A549 (cell line): ENCODE results near the gene MAP3K5. TPM values are rescaled to one million over a fixed set of nuclear protein-coding genes. Genes with fewer than 3 reads are reported as not detected.

ENCODE experiments used
- ATAC-seq, 2 experiments: fragments of 200-7000 bp in 1 of 2; fragments of >200 bp in 1 of 2; cut with Nextera tagmentation in 1 of 2; cut with Tn5 transposase in 1 of 2; 3 replicates each; pipeline versions ENCODE4 v1.8.0 to v1.9.1; 2018 to 2020; ENCODE audit warnings: mild to moderate bottlenecking in 1 of 2, moderate library complexity in 1 of 2
- CTCF ChIA-PET: fragments of 300-600 bp; sonication (Branson Sonifier 250); formaldehyde crosslinking; extraction: SDS; loops from one replicate; lab custom pipeline; 2021; ENCODE audit warnings: antibody characterized with exemption, inconsistent platforms; lab: Yijun Ruan, JAX
- POLR2A ChIA-PET: fragments of 350-600 bp; formaldehyde crosslinking; extraction: SDS; loops from one replicate; lab custom pipeline; 2021; ENCODE audit warnings: antibody characterized with exemption, inconsistent platforms; lab: Yijun Ruan, JAX
- DNase-seq, 2 experiments: peaks; one replicate each; pipeline versions ENCODE4 v3.0.0 to v3.0.0-alpha.2; 2011 to 2016; ENCODE audit warnings: low read depth in 1 of 2, low spot score in 1 of 2
- FAIRE-seq: peaks from 2 replicates; lab custom pipeline; 2011; peaks lifted over from hg19 to GRCh38; lab: Jason Lieb, UNC
- H3K27ac ChIP-seq, 2 experiments: fragments of >200 bp; sonication (Bioruptor Twin); formaldehyde crosslinking; 3 replicates each; pipeline ENCODE4 v1.5.1; 2016 to 2017
- H3K4me1 ChIP-seq: fragments of >200 bp; sonication (Bioruptor Twin); formaldehyde crosslinking; 3 replicates; pipeline ENCODE4 v1.6.1; 2016
- H3K4me2 ChIP-seq: fragments of >200 bp; sonication (Bioruptor Twin); formaldehyde crosslinking; 3 replicates; pipeline ENCODE4 v1.6.1; 2016
- H3K4me3 ChIP-seq: fragments of >200 bp; sonication (Bioruptor Twin); formaldehyde crosslinking; 3 replicates; pipeline ENCODE4 v1.5.1; 2016
- H3K9me3 ChIP-seq: fragments of >200 bp; sonication (Bioruptor Twin); formaldehyde crosslinking; 3 replicates; pipeline ENCODE4 v1.6.1; 2016
- BHLHE40 ChIP-seq: IDR thresholded peaks from 2 replicates; pipeline ENCODE4 v1.6.1; 2012; ENCODE audit warnings: low read depth, low read length, inconsistent platforms
- CBX2 ChIP-seq: fragments of 200-600 bp; sonication (generic); IDR thresholded peaks from 2 replicates; pipeline ENCODE4 v1.6.1; 2016; ENCODE audit warnings: low read depth, mild to moderate bottlenecking, borderline replicate concordance
- CBX8 ChIP-seq: fragments of 200-600 bp; sonication (generic); IDR thresholded peaks from 2 replicates; pipeline ENCODE4 v1.6.1; 2016
- CEBPB ChIP-seq, 2 experiments: fragments of >200 bp in 1 of 2; sonication (Bioruptor Twin) in 1 of 2; formaldehyde crosslinking in 1 of 2; IDR thresholded peaks; 2 replicates each; pipeline ENCODE4 v1.6.1; 2012 to 2016
- E2F6 ChIP-seq: IDR thresholded peaks from 2 replicates; pipeline ENCODE4 v1.6.1; 2012; ENCODE audit warnings: low read depth, borderline replicate concordance
- ELK1 ChIP-seq: fragments of 150-350 bp; IDR thresholded peaks from 2 replicates; pipeline ENCODE4 v1.6.1; 2014; ENCODE audit warnings: low read depth, mild to moderate bottlenecking, low read length
- EP300 ChIP-seq, 2 experiments: fragments of >200 bp; sonication (Bioruptor Twin); formaldehyde crosslinking; IDR thresholded peaks; 2 replicates in 1 of 2; 3 replicates in 1 of 2; pipeline ENCODE4 v1.6.1; 2016 to 2017
- HDAC2 ChIP-seq: fragments of 200-600 bp; sonication (generic); IDR thresholded peaks from 2 replicates; pipeline ENCODE4 v1.6.1; 2016
- HES2 ChIP-seq: fragments of >200 bp; sonication (Bioruptor Twin); formaldehyde crosslinking; IDR thresholded peaks from 2 replicates; pipeline ENCODE4 v1.6.1; 2016
- HEYL ChIP-seq: fragments of 250-450 bp; sonication (Bioruptor Pico); IDR thresholded peaks from 2 replicates; pipeline ENCODE4 v1.8.0; 2021; ENCODE audit warnings: mild to moderate bottlenecking, moderate library complexity
- HMGXB4 ChIP-seq: fragments of 250-450 bp; sonication (Bioruptor Pico); IDR thresholded peaks from 2 replicates; pipeline ENCODE4 v1.5.0; 2021; ENCODE audit warnings: mild to moderate bottlenecking, moderate library complexity, borderline replicate concordance
- JUN ChIP-seq, 2 experiments: fragments of >200 bp; sonication (Bioruptor Twin); formaldehyde crosslinking; IDR thresholded peaks; 2 replicates in 1 of 2; 3 replicates in 1 of 2; pipeline ENCODE4 v1.6.1; 2016 to 2017
- KDM5A ChIP-seq: fragments of 200-600 bp; sonication (generic); IDR thresholded peaks from 2 replicates; pipeline ENCODE4 v1.6.1; 2016; ENCODE audit warnings: antibody characterized with exemption, mild to moderate bottlenecking
- MAFK ChIP-seq: fragments of 450-650 bp; IDR thresholded peaks from 2 replicates; pipeline ENCODE4 v1.6.1; 2014; ENCODE audit not compliant: partially characterized antibody
- MAX ChIP-seq: IDR thresholded peaks from 2 replicates; pipeline ENCODE4 v1.6.1; 2012
- PBX3 ChIP-seq: IDR thresholded peaks from 2 replicates; pipeline ENCODE4 v1.6.1; 2012
- POLR2AphosphoS2 ChIP-seq: conservative IDR thresholded peaks from 2 replicates; pipeline ENCODE4 v1.6.1; 2012; ENCODE audit warnings: low read length, improper control_type of control experiment, inconsistent platforms
- RAD21 ChIP-seq, 2 experiments: fragments of >200 bp in 1 of 2; sonication (Bioruptor Twin) in 1 of 2; formaldehyde crosslinking in 1 of 2; IDR thresholded peaks in 1 of 2; conservative IDR thresholded peaks in 1 of 2; 2 replicates in 1 of 2; 3 replicates in 1 of 2; pipeline ENCODE4 v1.6.1; 2012 to 2018; ENCODE audit warnings: inconsistent platforms in 1 of 2
- RARB ChIP-seq: fragments of 250-450 bp; sonication (Bioruptor Pico); IDR thresholded peaks from 2 replicates; pipeline ENCODE4 v1.8.0; 2021; ENCODE audit warnings: mild to moderate bottlenecking, moderate library complexity
- RFX5 ChIP-seq: fragments of 450-650 bp; IDR thresholded peaks from 2 replicates; pipeline ENCODE4 v1.7.1; 2014; ENCODE audit warnings: antibody characterized with exemption, mild to moderate bottlenecking, moderate library complexity
- SREBF2 ChIP-seq: fragments of 450-650 bp; IDR thresholded peaks from 2 replicates; pipeline ENCODE4 v1.6.1; 2014; ENCODE audit warnings: mild to moderate bottlenecking, moderate library complexity
- TFCP2L1 ChIP-seq: fragments of 250-450 bp; sonication (Bioruptor Pico); IDR thresholded peaks from 2 replicates; pipeline ENCODE4 v1.5.0; 2021; ENCODE audit warnings: mild to moderate bottlenecking
- ZNF302 ChIP-seq: fragments of 250-450 bp; sonication (Bioruptor Pico); IDR thresholded peaks from 2 replicates; pipeline ENCODE4 v1.9.0; 2021; ENCODE audit warnings: inconsistent platforms, mild to moderate bottlenecking, moderate library complexity
- ZSCAN20 ChIP-seq: fragments of 250-450 bp; sonication (Bioruptor Pico); IDR thresholded peaks from 2 replicates; pipeline ENCODE4 v1.8.0; 2022; ENCODE audit warnings: mild to moderate bottlenecking, moderate library complexity
- WGBS: methylation state at CpG from one replicate; pipeline ENCODE4 v1.1.6; 2017; ENCODE audit errors: missing lambda C conversion rate; 5-methylcytosine and 5-hydroxymethylcytosine counted together
- polyA plus RNA-seq, 4 experiments: library from polyadenylated mRNA; depleted of rRNA in 3 of 4; stranded (reverse); fragments of >200 nt; fragmentation: RNase III in 1 of 4; extraction: RNeasy Plus Mini Kit Qiagen cat#74134 plus additional on column Dnase treatment in 1 of 4; gene quantifications; 2 replicates in 3 of 4; 3 replicates in 1 of 4; pipeline ENCODE4 v1.2.3, GENCODE V29; 2011 to 2017

MAP3K5 gene
- polyA plus RNA-seq, 2 of the 4 experiments (the other 2 are of a cell fraction), result 2.1 to 4.1 TPM

- no peak for TF ChIP-seq ZNF302 (CRISPR knock-in tag)
- TF ChIP-seq CBX8, result no peak
- TF ChIP-seq HEYL (CRISPR knock-in tag), result no peak
- TF ChIP-seq ZSCAN20 (CRISPR knock-in tag), result no peak
- TF ChIP-seq MAFK, result peak; percentile 96
- TF ChIP-seq E2F6, result no peak
- Histone ChIP-seq H3K4me2 (peak overlapping the region; percentile 41; the same call in 2 of the 3 replicates), H3K4me3 (no peak overlapping the region), H3K27ac (peak overlapping the region; percentile 91 to 97), H3K4me1 (peaks cover 92% of the 10 kb centered on the region), H3K9me3 (no peaks in the 10 kb centered on the region)
- CTCF ChIA-PET, result interaction anchor here (1.8 kb wide), 1 partner anchor 25 kb away, joined by 5 read pairs; no protein-coding TSS in a partner anchor
- DNase-seq, result no peak
- ATAC-seq, result no peak
- FAIRE-seq, result no peak
- WGBS, result 83% methylated on average over 4 of the region's 4 CpGs
- POLR2A ChIA-PET, result no interaction called here
Measured at GRCh38 chr6:136521911-136522310, 270.4 kb downstream of the MAP3K5 start.

- WGBS, result 79% methylated on average over 2 of the region's 2 CpGs
- CTCF ChIA-PET, result interaction anchor here (1.8 kb wide), 1 partner anchor 26 kb away, joined by 5 read pairs; no protein-coding TSS in a partner anchor
Measured at GRCh38 chr6:136521427-136521826, 270.9 kb downstream of the MAP3K5 start.

GRCh38 chr6:136520517-136520916 is 271.8 kb downstream of the MAP3K5 start:
- CTCF ChIA-PET, result no interaction called here
- FAIRE-seq (no peak), ATAC-seq (no peak; a peak in 1 of 6 replicates), DNase-seq (no peak)
- POLR2A ChIA-PET, result no interaction called here
- Histone ChIP-seq H3K4me2 (peak overlapping the region; percentile 41), H3K4me3 (no peak overlapping the region), H3K9me3 (no peaks in the 10 kb centered on the region), H3K27ac (peak overlapping the region; percentile 77 to 91), H3K4me1 (peaks cover 93% of the 10 kb centered on the region)
- TF ChIP-seq EP300 (IDR thresholded peaks at IDR 0.05), result no peak
- no peak for TF ChIP-seq KDM5A
- TF ChIP-seq HDAC2, result no peak
- TF ChIP-seq BHLHE40, result no peak
- no peak for TF ChIP-seq E2F6
- TF ChIP-seq TFCP2L1 (CRISPR knock-in tag), result no peak
- TF ChIP-seq PBX3, result no peak
- no peak for TF ChIP-seq CEBPB (IDR thresholded peaks at IDR 0.05)
- TF ChIP-seq RARB, result no peak
- no peak for TF ChIP-seq RFX5
- TF ChIP-seq SREBF2, result no peak
- no peak for TF ChIP-seq POLR2AphosphoS2
- no peak for TF ChIP-seq JUN (IDR thresholded peaks at IDR 0.05)
- TF ChIP-seq CBX2, result no peak
- no peak for TF ChIP-seq CBX8
- no peak for TF ChIP-seq MAX
- no peak for TF ChIP-seq HES2
- TF ChIP-seq HMGXB4 (CRISPR knock-in tag), result no peak
- WGBS, result 78% methylated on average over 3 of the region's 3 CpGs

More at GRCh38 chr6:136521427-136521826, 270.9 kb downstream of the MAP3K5 start:
- H3K9me3 ChIP-seq, result no peaks in the 10 kb centered on the region
- H3K4me3 ChIP-seq, result no peak overlapping the region
- ATAC-seq, result no peak
- POLR2A ChIA-PET, result no interaction called here
- no peak for DNase-seq
- peak overlapping the region; percentile 41; the same call in 2 of the 3 replicates for H3K4me2 ChIP-seq
- peaks cover 92% of the 10 kb centered on the region for H3K4me1 ChIP-seq
- H3K27ac ChIP-seq, result peak overlapping the region; percentile 91 to 97
- TF ChIP-seq ELK1, result no peak
- no peak for TF ChIP-seq POLR2AphosphoS2
- TF ChIP-seq EP300 (IDR thresholded peaks at IDR 0.05), result no peak
- no peak for TF ChIP-seq CBX2
- TF ChIP-seq SREBF2, result no peak
- TF ChIP-seq RAD21 (conservative IDR thresholded peaks at IDR 0.05 in 1 of 2, IDR thresholded peaks at IDR 0.05 in 1 of 2), result no peak
- no peak for FAIRE-seq
